AG09319 (cell line): ENCODE data around the gene VWA3A.

Source experiments
- DNase-seq: peaks from one replicate; pipeline ENCODE4 v3.0.0-alpha.2; 2010; ENCODE audit warnings: low read depth; ENCODE audit errors: extremely low read depth
- CTCF ChIP-seq: IDR thresholded peaks from 2 replicates; pipeline ENCODE4 v1.5.1; 2011; ENCODE audit warnings: low read depth, mild to moderate bottlenecking, inconsistent platforms, low read length, moderate library complexity

The VWA3A gene

GRCh38 chr16:22075776-22076175, 16.6 kb upstream of the VWA3A start:
- no peak for TF ChIP-seq CTCF

GRCh38 chr16:22077700-22078313, 14.5 kb upstream of the VWA3A start:
- TF ChIP-seq CTCF = peak; percentile 80

More at GRCh38 chr16:22075776-22076175, 16.6 kb upstream of the VWA3A start:
- no peak for DNase-seq

GRCh38 chr16:22078656-22079055, 13.7 kb upstream of the VWA3A start:
- no peak for TF ChIP-seq CTCF
- DNase-seq = no peak

More at GRCh38 chr16:22077700-22078313, 14.5 kb upstream of the VWA3A start:
- peak; percentile 32 for DNase-seq

GRCh38 chr16:22081050-22081449, 11.3 kb upstream of the VWA3A start:
- no peak for DNase-seq
- no peak for TF ChIP-seq CTCF

GRCh38 chr16:22086440-22086839, 5.9 kb upstream of the VWA3A start:
- no peak for TF ChIP-seq CTCF
- no peak for DNase-seq

GRCh38 chr16:22088642-22089041, 3.7 kb upstream of the VWA3A start:
- TF ChIP-seq CTCF = no peak

GRCh38 chr16:22089910-22090309, 2.4 kb upstream of the VWA3A start:
- TF ChIP-seq CTCF = no peak
- DNase-seq = no peak

More at GRCh38 chr16:22088642-22089041, 3.7 kb upstream of the VWA3A start:
- no peak for DNase-seq
